EH (cell line): ENCODE results near the gene MS4A10.
A peak's percentile ranks its signal among the peaks of the same experiment; 100 is the strongest.

ENCODE experiments used
- DNase-seq: peaks from one replicate; pipeline ENCODE4 v3.0.0-alpha.2; 2015; ENCODE audit warnings: low read depth

MS4A10 gene

DNA sequence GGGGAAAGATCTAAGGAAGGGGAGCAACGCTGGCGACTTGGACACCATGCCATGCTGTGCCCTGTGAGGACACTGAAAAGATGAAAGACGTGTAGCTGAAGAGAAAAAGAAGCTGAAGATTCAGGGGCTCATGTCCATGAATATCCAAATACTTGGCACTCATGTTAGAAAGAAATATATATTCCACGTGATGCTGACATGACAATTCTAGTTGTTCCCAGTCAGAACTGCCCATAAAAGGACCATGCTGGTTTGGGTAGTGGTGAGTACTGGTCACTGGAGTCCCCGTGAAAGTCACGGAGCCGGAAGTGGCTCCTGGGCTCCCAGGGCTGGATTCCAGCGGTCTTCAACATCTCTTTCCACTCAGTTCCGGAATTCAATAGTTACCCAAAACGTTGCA lies 18.6 kb upstream of the MS4A10 start:
- no peak for DNase-seq

DNA sequence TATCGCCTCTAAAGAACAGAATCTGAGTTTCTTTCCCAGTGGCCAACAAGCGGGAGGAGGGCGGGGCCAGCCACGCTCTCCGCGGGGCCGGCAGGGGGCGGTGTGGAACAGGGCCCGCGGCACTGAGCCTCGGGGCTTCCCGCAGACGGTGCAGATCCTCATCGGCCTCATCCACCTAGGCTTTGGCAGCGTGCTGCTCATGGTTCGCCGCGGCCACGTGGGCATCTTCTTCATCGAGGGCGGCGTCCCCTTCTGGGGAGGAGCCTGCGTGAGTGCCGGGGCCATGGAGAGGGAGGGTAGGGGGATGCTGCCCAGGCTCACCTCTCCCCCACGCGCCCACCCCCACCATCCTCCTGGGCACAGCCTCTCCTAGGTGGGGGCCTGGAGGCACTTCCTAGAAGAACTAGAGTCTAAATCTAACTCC lies 17.7 kb upstream of the MS4A10 start:
- DNase-seq, result no peak

DNA sequence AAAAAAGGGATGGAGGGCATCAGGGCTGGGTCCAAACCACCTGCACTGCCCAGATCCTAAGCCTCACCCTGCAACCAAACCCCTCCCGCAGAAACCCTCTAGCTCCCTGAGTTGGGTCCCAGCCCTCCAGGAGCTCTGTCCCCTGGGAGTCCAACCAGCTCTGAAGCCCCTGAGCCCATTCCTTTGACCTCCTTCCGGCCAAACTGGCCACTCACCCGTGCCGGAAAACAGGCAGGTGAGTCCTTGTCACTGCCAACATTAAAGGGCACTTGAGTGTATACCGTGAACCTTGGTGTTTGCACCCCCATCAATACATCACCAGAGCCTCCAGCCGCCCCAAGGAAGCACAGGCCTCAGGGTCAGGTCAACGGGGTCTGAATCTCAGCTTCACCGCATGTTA lies 16.9 kb upstream of the MS4A10 start:
- no peak for DNase-seq

DNA sequence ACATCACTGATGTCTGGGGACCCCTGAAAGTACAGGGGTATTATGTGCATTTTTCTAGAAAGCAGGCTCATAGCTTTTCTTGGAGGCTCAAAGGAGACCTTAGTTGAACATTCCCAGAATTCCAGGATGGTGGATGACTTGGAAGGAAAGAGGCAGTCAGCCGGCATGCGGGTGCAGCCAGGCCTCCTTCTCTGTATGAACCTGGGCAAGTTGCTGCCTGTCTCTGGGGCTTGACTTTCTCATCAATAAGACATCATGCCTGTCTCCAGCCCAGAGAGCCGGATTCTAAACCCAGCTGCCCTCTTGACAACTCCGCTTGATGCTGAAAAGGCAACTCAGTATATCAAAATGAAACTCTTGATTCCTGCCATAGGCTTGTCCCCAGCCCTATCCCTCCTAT lies 15.9 kb upstream of the MS4A10 start:
- DNase-seq, result no peak

DNA sequence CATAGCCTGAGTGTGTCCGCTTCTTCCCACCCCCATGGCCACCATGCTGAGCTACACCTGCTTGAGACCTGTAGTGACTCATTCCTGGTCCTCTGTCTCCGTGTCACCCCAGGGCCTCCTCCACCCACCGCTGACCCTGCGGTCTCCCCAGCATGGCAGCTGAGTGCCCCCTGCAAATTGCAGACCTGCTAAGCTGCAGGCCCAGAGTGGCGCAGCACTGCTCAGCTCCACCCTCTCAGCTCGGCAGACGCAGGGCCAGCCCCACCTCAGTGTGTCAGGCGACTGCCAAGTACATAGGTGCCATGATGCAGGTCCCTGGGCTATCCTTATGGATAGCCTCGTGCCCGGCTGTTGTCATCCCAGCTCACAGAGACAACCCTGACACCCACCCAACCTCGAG lies 15.3 kb upstream of the MS4A10 start:
- no peak for DNase-seq

DNA sequence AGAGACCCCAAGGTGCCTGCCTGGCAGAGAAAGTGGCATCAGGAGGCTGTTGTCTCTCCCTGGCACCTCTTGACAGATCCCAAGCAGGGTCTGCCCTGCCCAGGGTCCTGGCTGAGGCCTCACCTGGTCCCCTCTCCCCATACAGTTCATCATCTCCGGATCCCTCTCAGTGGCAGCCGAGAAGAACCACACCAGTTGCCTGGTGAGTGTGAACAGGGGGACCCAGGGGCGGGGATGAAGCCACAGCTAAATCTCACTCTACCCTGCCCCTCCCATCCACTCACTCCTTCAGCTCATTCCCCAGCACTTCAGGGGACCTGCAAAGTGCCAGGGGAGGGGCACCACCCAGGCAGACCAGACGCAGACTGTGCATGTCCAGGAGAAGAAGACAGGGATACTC lies 14.0 kb upstream of the MS4A10 start:
- no peak for DNase-seq

DNA sequence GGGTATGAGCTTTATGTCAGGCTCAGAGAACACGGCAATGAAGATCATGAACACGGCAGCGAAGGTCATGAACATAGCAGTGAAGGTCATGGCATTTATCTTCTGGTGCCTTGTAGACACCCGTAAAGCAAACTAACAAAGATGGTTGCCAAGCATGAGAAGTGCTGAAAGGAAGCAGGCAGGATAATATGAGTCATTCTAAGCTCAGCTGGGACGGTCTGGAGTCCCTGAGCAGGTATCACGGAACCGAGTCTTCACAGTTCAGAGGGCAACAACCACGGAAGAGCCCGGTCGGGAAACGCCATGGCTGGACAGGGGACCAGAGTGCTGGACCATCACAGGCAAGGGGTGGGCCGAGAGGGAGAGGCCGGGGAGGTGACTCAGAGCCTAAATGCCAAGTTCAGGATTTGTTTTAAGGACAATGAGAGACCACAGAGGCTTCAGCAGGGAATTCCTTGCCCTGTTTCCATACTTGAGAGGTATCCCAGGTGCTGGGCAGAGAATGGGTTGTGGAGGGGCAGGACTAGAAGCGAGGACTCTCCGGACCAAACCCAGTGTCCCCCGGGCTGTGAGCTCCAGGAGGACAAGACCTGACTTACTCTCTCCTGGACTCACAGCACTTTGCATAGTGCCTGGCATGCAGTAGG lies 13.1 kb upstream of the MS4A10 start:
- DNase-seq, result no peak

DNA sequence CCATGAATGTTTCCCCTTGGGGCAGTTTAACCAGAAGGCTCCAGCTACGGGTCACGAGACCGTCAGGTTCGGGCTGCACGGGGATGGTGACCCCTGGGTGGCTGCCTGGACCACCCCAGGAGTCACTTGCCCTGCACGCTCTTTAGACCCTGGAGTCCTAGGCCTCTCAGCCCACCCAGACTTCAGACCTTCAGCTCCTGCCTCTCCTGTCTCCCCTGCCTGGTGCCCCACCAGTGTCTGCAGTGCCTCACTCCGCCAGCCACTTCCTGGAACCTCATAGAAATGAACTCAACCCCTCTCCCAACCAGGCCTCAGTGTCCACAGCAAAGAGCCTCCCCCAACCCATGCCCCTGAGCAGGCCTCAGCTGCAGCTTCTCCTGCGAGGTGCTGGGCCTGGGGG lies 12.5 kb upstream of the MS4A10 start:
- no peak for DNase-seq

DNA sequence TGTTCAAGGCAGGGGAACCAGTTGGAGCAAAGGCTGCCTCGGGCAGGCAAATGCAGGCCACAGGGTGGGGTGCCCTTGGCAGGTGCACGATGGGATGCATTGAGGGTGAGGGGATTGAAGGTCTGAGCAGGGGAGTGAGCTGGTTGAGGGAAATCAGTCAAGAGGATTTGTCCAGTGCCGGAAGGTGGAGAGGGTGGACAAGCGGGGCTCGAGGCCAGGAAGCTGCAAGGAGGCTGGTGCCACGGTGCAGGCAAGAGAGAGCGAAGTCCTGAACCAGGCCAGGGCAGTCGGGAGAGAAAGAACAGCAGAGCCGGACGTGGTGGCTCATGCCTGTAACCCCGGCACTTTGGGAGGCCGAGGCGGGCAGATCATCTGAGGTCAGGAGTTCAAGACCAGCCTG lies 10.4 kb upstream of the MS4A10 start:
- no peak for DNase-seq

DNA sequence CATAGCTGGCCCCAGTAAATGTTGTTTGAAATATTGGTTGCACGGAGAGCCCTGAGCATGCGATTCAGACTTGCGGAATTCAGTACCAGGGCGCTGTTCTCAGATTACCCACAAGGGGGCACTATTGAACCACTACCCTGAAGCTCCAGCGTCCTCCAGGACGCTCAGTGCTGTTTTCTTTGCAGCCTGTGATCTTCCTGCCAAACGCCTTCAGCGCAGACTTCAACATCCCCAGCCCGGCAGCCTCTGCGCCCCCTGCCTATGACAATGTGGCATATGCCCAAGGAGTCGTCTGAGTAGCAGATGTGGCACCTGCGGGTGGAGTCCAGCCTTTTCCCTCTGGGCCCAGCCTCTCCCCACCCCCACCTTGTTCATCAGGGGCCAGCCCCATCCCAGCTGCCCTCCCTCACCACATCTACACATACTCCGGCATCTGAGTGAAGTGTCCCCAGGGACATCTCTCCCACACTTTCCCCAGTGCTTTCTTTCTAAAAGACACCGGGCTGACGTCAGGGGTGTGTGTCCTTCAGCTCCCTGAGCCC lies 9.6 kb upstream of the MS4A10 start:
- DNase-seq, result peak; percentile 91

DNA sequence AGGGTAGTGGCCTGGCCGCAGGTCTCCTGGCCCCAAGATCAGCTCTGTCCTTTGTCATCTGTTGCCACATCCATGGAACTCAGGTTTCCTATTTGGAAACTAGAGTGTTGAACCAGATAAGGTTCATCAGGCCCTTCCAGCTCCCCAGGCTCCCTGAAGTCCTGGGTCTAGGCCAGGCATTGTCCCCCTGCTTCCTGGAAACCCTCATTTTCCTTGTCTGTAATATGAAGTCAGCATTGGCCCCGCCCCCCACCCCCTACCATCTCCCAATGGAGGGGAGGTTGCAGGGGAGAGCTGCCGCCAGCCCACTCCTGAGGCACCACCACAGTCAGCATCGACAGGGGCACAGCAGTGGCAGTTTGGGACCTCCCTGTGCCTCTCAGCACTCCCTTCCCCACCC lies 9.0 kb upstream of the MS4A10 start:
- no peak for DNase-seq

DNA sequence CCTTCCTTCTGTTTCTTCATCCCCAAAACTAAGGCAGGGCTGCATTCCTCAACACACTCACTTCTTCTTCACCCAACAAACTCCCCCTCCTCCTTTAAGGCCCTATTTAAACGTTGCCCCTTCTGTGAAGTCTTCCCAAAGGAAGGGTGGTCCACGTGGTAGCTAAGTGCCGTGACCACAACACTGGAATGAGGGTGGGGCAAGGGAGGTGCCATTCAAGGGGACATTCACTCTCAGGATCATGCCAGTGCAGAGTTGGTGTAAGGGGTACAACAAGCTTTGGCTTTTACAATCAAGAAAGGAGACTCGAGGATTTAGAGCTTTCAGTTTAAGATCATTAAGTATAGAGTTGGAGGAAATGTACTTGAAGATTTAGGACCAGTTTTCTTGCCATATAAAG lies 8.0 kb upstream of the MS4A10 start:
- no peak for DNase-seq

DNA sequence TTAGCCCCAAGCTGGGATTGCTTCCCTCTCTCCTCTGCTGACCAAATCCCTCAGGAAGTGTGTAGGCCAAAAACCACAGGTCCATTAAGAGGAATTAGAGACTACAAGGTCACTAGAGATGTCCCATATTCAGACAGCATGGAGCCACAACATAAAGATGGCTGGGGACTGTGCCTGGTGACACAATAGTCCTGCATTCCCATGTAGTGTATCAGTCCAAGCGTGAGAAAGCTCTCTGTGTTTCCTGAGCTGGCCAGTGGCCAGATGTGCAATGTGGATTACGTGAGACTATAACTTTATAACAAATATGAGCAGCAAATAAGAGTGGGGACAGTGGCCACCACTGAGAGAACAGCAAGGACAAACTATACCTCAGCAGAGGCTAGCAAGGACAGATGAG lies 7.6 kb upstream of the MS4A10 start:
- peak; percentile 94 for DNase-seq

DNA sequence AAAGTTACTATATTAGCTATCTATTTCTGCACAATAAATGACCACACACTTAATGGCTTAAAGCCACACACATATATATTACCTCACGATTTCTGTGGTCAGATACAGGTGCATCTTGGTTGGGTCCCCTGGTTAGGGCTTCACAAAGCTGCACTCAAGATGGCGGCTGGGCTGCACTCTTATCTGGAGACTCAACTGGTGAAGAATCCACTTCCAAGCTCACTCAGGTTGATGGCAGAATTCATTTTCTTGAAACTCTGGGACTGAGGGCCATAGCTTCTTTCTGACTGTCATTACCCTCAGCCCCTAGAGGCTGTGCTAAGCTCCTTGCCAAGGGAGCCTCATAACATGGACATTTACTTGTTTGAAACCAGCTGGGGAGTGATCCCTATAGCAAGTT lies 5.1 kb upstream of the MS4A10 start:
- no peak for DNase-seq

DNA sequence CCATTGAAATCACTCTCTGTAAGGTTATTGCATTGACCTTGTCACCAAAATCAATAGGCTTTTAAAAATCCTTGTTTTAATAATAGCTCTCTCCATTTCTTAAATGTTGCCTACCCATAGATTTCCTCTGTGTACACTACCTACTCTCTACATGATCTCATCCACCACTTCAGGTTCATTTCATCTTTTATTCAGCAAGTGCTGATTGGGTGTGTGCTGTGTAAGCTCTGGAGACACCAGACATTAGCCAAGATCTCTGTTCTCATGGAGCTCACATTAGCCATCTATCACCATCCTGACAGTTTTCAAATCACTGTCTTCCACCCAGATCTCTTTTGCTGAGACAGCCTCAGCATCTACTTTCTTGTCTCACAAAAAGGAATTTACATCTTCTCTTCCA lies 4.4 kb upstream of the MS4A10 start:
- no peak for DNase-seq

DNA sequence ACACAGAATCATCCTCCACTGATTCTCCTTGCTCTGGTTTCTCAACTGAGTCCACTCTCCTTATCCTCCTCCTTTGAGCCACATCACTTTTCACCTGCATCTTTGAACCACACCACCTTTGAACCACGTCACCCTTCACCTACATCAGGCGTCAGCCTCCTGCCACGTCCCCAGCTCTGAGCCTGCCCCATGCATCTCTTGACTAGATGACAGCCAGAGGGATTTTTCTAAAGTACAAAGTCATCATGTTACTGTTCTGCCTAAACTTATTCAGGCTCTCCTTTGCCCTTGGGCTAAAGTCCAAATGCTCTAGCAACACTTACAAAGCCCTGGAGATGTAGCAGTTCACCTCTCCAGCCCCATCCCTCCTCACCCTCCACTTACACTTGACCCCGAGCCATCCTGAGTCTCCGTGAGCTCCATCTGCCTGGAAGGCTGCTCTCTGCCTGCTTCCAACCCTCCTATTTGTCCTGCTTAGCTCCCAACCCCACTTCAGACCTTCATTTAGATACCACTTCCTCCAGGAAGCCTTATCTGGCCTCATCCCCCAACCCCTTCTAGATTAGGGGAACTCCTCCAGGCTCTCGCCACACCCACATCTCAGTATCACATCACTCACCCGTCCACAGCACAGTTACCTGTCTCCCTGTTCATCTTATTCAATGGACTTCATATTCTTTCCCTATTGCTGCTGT lies 3.7 kb upstream of the MS4A10 start:
- no peak for DNase-seq

DNA sequence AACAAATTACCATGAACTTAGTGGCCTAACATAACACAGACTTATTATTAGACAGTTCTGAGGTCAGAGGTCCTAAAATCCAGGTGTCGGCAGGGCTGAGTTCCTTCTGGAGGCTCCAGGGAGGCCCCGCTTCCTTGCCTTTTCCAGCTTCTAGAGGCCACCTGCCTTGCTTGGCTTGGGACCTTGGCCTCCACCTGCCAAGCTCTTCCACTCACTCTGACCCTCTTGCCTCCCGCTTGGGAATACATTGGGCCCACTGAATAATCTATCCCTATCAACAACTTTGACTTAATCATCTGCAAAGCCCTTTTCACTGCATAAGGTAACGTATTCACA lies 3.2 kb upstream of the MS4A10 start:
- DNase-seq, result no peak

DNA sequence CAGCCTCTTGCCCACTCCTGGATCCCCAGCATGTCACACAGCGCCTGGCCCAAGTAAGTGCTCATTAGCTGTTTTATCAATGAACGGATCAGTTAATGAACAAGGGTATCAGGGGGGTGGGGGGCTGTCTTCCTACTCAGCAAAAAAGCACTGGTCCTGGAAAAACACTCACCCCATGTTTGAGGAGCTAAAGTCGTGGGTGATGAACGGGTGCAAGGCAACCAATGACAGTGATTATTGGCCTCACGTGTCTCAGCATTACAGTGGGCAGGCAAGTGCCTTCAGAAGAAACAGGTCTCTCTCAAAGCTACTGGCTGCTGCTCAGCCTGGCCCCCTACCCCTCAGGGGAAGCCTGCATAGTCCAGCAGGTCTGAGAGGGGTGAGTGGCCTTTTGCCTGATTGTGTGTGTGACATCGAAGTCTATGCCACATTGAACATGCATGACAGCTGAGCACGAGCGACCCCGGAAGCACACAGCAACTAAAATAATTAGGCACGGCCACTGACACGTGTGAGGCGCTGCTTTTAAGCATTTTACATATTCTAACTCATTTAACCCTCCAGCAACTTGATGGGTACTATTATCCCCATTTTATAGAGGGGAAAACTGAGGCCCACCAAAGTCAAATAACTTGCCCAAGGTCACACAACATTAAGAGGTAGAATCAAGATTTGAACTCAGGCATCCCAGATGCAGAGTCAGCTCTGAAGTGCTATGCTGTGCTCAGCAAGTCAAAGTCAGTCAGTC lies 2.6 kb upstream of the MS4A10 start:
- no peak for DNase-seq

DNA sequence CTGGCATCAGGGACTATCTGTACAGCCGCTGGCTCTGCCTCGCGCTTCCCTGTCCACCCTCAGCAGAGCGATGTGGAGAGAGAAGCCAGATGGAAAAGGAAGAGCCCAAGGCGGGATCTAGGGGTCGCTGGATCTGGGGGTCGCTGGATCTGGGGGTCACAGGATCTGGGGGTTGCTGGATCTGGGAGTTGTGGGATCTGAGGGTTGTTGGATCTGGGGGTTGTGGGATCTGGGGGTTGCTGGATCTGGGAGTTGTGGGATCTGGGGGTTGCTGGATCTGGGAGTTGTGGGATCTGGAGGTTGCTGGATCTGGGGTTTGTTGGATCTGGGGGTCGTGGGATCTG lies 2.0 kb upstream of the MS4A10 start:
- no peak for DNase-seq

DNA sequence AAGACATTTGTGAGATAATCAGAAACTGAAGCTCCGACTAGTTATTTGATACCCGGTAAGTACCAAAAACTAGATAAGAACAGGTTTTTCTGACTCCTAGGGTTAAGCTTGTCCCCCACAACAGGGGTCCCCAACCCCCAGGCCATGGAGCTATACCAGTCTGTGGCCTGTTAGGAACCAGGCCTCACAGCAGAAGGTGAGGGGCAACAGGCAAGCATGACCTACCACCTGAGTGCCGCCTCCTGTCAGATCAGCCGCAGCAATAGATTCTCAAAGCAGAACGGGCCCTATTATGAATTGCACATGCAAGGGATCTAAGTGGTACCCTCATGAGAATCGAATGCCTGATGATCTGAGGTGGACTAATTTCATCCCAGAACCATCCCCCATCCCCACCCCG lies 1.2 kb upstream of the MS4A10 start:
- DNase-seq, result no peak

DNA sequence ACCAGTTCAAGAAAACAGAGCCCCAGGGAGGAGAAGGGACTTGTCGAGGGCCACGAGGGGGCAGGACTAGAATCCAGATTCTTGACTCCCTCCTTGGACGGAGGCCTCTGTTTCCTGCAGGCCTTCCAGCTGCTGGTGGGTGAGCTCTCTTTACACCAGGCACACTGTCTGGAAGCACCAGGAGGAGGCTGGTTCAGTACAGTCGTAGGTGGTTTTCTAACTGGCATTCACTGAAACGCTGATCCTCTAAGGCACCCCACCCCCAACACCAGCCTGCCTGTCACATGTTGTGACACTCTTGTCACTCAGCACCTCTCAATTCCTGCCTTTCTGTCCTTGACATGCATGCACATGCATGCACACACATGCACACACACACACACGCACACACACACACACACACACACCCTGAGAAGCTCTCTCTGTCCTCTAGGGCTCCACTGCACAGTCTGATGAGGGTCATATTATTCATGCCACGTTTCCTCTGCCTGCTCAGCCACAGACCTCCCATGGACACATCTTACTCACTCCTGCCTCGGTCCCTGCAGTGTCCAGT lies 751 bp downstream of the MS4A10 start:
- DNase-seq, result peak; percentile 82

DNA sequence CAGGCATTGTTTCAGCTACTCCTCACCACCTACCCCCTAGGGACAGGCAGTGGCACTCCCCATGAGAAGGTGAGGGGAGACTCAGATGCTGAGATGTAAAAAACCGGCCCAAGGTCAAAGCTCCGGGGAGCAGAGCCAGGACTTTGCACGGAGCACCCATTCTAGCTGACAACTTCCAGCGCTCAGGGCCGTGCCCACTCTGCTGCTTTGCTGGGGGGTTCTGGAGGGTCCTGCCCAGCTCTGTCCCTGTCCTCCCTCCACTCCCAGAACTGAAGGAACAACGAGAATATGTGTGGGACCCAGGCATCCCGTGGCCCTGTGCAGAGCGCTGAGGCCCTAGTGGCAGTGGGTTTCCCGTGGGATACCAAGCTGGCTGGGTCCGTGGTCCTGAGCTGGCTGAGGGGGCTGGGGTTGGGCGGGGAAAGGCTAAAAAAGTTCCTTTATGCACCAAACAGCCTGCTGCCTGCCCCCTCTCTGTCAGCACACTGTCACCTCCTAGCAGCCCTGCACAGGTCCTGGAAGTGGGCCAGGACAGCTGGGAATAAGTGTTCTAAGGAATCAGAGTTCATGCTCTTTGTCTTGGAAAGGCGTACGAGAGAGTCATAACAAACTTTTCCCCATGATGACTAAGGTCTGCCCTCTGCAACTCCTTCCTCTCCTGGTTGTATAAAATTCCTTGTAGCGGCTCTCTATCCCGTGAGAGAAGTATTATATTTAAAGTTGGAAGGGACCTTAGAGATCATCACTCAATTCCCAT lies 1.9 kb downstream of the MS4A10 start:
- DNase-seq, result peak; percentile 95
